SK-N-SH (cell line): Measurements from ENCODE around the gene SEC24B. TPM values are rescaled to one million over a fixed set of nuclear protein-coding genes. Genes with fewer than 3 reads are reported as not detected.

ENCODE experiments used
- CTCF ChIA-PET: fragments of 300-600, 350-600 bp; formaldehyde crosslinking; extraction: SDS; loops from one replicate; lab custom pipeline; 2021; lab: Yijun Ruan, JAX
- POLR2A ChIA-PET: fragments of 350-600 bp; sonication (Branson Sonifier 250); formaldehyde crosslinking; extraction: SDS; loops from one replicate; lab custom pipeline; 2020; ENCODE audit warnings: antibody characterized with exemption, inconsistent platforms; lab: Yijun Ruan, JAX
- DNase-seq: peaks from one replicate; pipeline ENCODE4 v3.0.0; 2012
- H2AFZ ChIP-seq: fragments of 200-600 bp; sonication (generic); 2 replicates; pipeline ENCODE4 v1.8.1; 2016; ENCODE audit warnings: antibody characterized with exemption, mild to moderate bottlenecking, low read depth
- H3F3A ChIP-seq: fragments of 200-600 bp; sonication (generic); replicated peaks from 2 replicates; pipeline ENCODE3; 2016; ENCODE audit warnings: antibody characterized with exemption, mild to moderate bottlenecking; ENCODE audit not compliant: insufficient read depth
- H3K27ac ChIP-seq, 2 experiments: fragments of 200-500 bp in 1 of 2; fragments of 200-600 bp in 1 of 2; sonication (Bioruptor generic) in 1 of 2; sonication (generic), shearing (Covaris generic) in 1 of 2; 2 replicates each; pipeline versions ENCODE4 v1.5.1 to v1.6.1; 2014 to 2016; ENCODE audit warnings: low read depth in 2 of 2, inconsistent platforms in 1 of 2, low read length in 1 of 2, mild to moderate bottlenecking in 1 of 2, mixed read lengths in 1 of 2
- H3K27me3 ChIP-seq: fragments of 200-600 bp; sonication (generic), shearing (Covaris generic); 2 replicates; pipeline ENCODE4 v1.6.1; 2016; ENCODE audit warnings: mixed run types; ENCODE audit not compliant: insufficient read depth
- H3K36me3 ChIP-seq, 2 experiments: fragments of 200-500 bp in 1 of 2; fragments of 200-600 bp in 1 of 2; sonication (Bioruptor generic) in 1 of 2; sonication (generic) in 1 of 2; replicated peaks in 1 of 2; 2 replicates each; pipeline versions ENCODE3 to v1.5.1; 2014 to 2016; ENCODE audit warnings: low read length in 1 of 2, mild to moderate bottlenecking in 1 of 2; ENCODE audit not compliant: insufficient read depth in 2 of 2, control insufficient read depth in 1 of 2
- H3K4me1 ChIP-seq, 2 experiments: fragments of 200-500 bp in 1 of 2; fragments of 200-600 bp in 1 of 2; sonication (Bioruptor generic) in 1 of 2; sonication (generic), shearing (Covaris generic) in 1 of 2; 2 replicates each; pipeline versions ENCODE4 v1.5.1 to v1.6.1; 2014 to 2016; ENCODE audit warnings: low read depth in 1 of 2, low read length in 1 of 2, mixed run types in 1 of 2; ENCODE audit not compliant: insufficient read depth in 2 of 2, control insufficient read depth in 1 of 2
- H3K4me2 ChIP-seq: fragments of 200-600 bp; sonication (generic), shearing (Covaris generic); 2 replicates; pipeline ENCODE4 v1.6.1; 2017; ENCODE audit warnings: mixed run types
- H3K4me3 ChIP-seq, 2 experiments: fragments of 200-500 bp in 1 of 2; fragments of 200-600 bp in 1 of 2; sonication (Bioruptor generic) in 1 of 2; sonication (generic), shearing (Covaris generic) in 1 of 2; 2 replicates each; pipeline versions ENCODE4 v1.5.1 to v1.8.1; 2014 to 2016; ENCODE audit warnings: low read depth in 2 of 2, inconsistent platforms in 1 of 2, low read length in 1 of 2, mild to moderate bottlenecking in 1 of 2, mixed read lengths in 1 of 2, moderate library complexity in 1 of 2
- H3K79me2 ChIP-seq: fragments of 200-600 bp; sonication (generic); 2 replicates; pipeline ENCODE4 v1.8.1; 2017; ENCODE audit warnings: mild to moderate bottlenecking; ENCODE audit not compliant: insufficient read depth
- H3K9ac ChIP-seq: fragments of 200-600 bp; sonication (generic); 2 replicates; pipeline ENCODE4 v1.6.1; 2017; ENCODE audit warnings: mixed run types
- H3K9me2 ChIP-seq: fragments of 200-600 bp; sonication (generic); 2 replicates; pipeline ENCODE4 v1.6.1; 2017; ENCODE audit warnings: mixed run types
- H3K9me3 ChIP-seq: fragments of 200-600 bp; sonication (generic); 2 replicates; pipeline ENCODE4 v1.6.1; 2017; ENCODE audit warnings: mixed run types, mild to moderate bottlenecking, moderate library complexity
- H4K20me1 ChIP-seq: fragments of 200-600 bp; sonication (generic); 2 replicates; pipeline ENCODE4 v1.6.1; 2017; ENCODE audit warnings: mild to moderate bottlenecking, mixed run types; ENCODE audit not compliant: insufficient read depth
- CHD2 ChIP-seq: fragments of 150-350 bp; IDR thresholded peaks from 2 replicates; pipeline ENCODE4 v1.6.1; 2018; ENCODE audit warnings: low read length; ENCODE audit not compliant: partially characterized antibody
- EP300 ChIP-seq, 2 experiments: IDR thresholded peaks; 2 replicates each; pipeline versions ENCODE4 v1.4.0 to v1.6.1; 2012; ENCODE audit warnings: borderline replicate concordance in 1 of 2, low read depth in 1 of 2, low read length in 1 of 2
- EZH2phosphoT487 ChIP-seq: fragments of 200-600 bp; sonication (generic); IDR thresholded peaks from 2 replicates; pipeline ENCODE4 v1.6.1; 2017; ENCODE audit warnings: low read depth, mixed run types, mild to moderate bottlenecking, antibody characterized with exemption, moderate library complexity, borderline replicate concordance
- FOXM1 ChIP-seq: IDR thresholded peaks from 2 replicates; pipeline ENCODE4 v1.4.0; 2012; ENCODE audit warnings: low read depth, mild to moderate bottlenecking
- GATA2 ChIP-seq: sonication (generic); formaldehyde crosslinking; IDR thresholded peaks from 2 replicates; pipeline ENCODE4 v1.5.0; 2020; ENCODE audit warnings: mild to moderate bottlenecking, missing genetic modification reagents
- JUND ChIP-seq: IDR thresholded peaks from 2 replicates; pipeline ENCODE4 v1.4.0; 2012
- MEF2A ChIP-seq: IDR thresholded peaks from 2 replicates; pipeline ENCODE4 v1.4.0; 2012; ENCODE audit warnings: low read depth, borderline replicate concordance
- RXRA ChIP-seq: IDR thresholded peaks from 2 replicates; pipeline ENCODE4 v1.4.0; 2012; ENCODE audit warnings: low read depth, mild to moderate bottlenecking, borderline replicate concordance
- SIN3A ChIP-seq: IDR thresholded peaks from 2 replicates; pipeline ENCODE4 v1.6.1; 2012; ENCODE audit warnings: low read depth, mild to moderate bottlenecking, low read length, moderate library complexity, borderline replicate concordance
- TEAD4 ChIP-seq: IDR thresholded peaks from 2 replicates; pipeline ENCODE4 v1.4.0; 2012; ENCODE audit warnings: mild to moderate bottlenecking, borderline replicate concordance; ENCODE audit not compliant: insufficient read depth
- YY1 ChIP-seq: IDR thresholded peaks from 2 replicates; pipeline ENCODE4 v1.4.0; 2012; ENCODE audit warnings: low read depth, mild to moderate bottlenecking
- WGBS: methylation state at CpG from one replicate; pipeline ENCODE4 v1.1.6; 2017; ENCODE audit warnings: low lambda C conversion rate; 5-methylcytosine and 5-hydroxymethylcytosine counted together
- polyA plus RNA-seq, 3 experiments: library from polyadenylated mRNA; depleted of rRNA; stranded (reverse); fragments of >200 nt; gene quantifications; 2 replicates each; pipeline ENCODE4 v1.2.3, GENCODE V29; 2012
- TF ChIP-seq, protein P1 (sequence below): IDR thresholded peaks from 2 replicates; pipeline ENCODE4 v1.4.0; 2012; ENCODE audit warnings: low read depth, borderline replicate concordance
- TF ChIP-seq, protein P2 (sequence below): fragments of 150-350 bp; IDR thresholded peaks from 2 replicates; pipeline ENCODE4 v1.6.1; 2016; ENCODE audit warnings: mild to moderate bottlenecking, low read depth, low read length
- TF ChIP-seq, protein P3 (sequence below): IDR thresholded peaks from 2 replicates; pipeline ENCODE4 v1.4.0; 2012; ENCODE audit warnings: low read depth, borderline replicate concordance
- TF ChIP-seq, protein P4 (sequence below): fragments of 200-600 bp; sonication (generic); IDR thresholded peaks from 2 replicates; pipeline ENCODE4 v1.6.1; 2017; ENCODE audit warnings: antibody characterized with exemption, mild to moderate bottlenecking, moderate library complexity
- TF ChIP-seq, protein P5 (sequence below): fragments of 150-350 bp; IDR thresholded peaks from 2 replicates; pipeline ENCODE4 v1.6.1; 2017; ENCODE audit warnings: antibody characterized with exemption, low read length, low read depth, borderline replicate concordance
- TF ChIP-seq, protein P6 (sequence below): IDR thresholded peaks from 2 replicates; pipeline ENCODE4; 2012

SEC24B gene
- polyA plus RNA-seq, 1 of the 3 experiments (the other 2 are of a cell fraction), result 23.0 TPM

DNA sequence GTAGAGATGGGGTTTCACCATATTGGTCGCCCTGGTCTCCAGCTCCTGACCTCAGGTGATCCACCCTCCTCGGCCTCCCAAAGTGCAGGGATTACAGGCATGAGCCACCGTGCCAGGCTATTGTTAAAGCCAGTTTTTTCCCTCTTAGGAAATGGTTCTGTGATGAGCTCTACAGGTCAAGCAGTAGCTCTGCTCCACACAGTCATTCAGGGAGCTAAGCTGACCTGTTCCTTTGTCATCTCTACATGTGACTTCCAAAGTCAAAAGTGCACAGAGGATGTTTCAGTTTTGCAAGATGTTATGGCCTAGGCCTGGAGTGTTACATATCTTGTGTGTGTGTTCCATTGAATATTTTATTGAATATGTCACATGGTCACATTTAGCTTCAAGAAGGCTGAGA lies 137.9 kb downstream of the SEC24B start (continued):
- TF ChIP-seq, protein P1, sequence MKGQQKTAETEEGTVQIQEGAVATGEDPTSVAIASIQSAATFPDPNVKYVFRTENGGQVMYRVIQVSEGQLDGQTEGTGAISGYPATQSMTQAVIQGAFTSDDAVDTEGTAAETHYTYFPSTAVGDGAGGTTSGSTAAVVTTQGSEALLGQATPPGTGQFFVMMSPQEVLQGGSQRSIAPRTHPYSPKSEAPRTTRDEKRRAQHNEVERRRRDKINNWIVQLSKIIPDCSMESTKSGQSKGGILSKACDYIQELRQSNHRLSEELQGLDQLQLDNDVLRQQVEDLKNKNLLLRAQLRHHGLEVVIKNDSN, result no peak
- TF ChIP-seq FOXM1, result no peak
- TF ChIP-seq, protein P2, sequence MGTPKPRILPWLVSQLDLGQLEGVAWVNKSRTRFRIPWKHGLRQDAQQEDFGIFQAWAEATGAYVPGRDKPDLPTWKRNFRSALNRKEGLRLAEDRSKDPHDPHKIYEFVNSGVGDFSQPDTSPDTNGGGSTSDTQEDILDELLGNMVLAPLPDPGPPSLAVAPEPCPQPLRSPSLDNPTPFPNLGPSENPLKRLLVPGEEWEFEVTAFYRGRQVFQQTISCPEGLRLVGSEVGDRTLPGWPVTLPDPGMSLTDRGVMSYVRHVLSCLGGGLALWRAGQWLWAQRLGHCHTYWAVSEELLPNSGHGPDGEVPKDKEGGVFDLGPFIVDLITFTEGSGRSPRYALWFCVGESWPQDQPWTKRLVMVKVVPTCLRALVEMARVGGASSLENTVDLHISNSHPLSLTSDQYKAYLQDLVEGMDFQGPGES, result no peak

DNA sequence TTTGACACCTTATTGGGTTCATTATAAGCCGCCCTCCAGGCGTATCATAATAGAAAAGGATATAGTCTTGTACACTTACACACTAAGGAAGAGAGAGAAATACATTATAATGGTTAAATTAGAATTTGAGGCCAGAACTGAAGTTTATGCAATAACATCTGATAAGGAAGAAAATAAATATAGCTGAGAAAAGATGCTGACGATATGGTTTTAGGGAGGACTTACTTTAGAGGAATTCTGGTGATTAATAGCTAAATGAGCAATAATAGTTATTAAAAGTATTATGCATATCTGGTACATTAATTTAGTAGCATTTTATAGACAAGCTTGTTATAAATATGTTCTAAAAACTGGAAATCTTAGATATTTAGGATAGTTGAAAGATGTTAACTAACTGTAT lies 138.5 kb downstream of the SEC24B start:
- H3K36me3 ChIP-seq, result no peaks in the 10 kb centered on the region
- no peaks in the 10 kb centered on the region for H3K9me2 ChIP-seq
- no peak for TF ChIP-seq EZH2phosphoT487
- TF ChIP-seq RXRA, result no peak
- TF ChIP-seq, protein P3, sequence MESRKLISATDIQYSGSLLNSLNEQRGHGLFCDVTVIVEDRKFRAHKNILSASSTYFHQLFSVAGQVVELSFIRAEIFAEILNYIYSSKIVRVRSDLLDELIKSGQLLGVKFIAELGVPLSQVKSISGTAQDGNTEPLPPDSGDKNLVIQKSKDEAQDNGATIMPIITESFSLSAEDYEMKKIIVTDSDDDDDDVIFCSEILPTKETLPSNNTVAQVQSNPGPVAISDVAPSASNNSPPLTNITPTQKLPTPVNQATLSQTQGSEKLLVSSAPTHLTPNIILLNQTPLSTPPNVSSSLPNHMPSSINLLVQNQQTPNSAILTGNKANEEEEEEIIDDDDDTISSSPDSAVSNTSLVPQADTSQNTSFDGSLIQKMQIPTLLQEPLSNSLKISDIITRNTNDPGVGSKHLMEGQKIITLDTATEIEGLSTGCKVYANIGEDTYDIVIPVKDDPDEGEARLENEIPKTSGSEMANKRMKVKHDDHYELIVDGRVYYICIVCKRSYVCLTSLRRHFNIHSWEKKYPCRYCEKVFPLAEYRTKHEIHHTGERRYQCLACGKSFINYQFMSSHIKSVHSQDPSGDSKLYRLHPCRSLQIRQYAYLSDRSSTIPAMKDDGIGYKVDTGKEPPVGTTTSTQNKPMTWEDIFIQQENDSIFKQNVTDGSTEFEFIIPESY, result no peak
- no peak for TF ChIP-seq SIN3A
- TF ChIP-seq JUND, result no peak
- TF ChIP-seq TEAD4, result no peak
- no peak for TF ChIP-seq MEF2A
- no peak for TF ChIP-seq CHD2
- TF ChIP-seq GATA2 (CRISPR knock-in tag), result no peak
- TF ChIP-seq YY1, result no peak
- TF ChIP-seq, protein P4, sequence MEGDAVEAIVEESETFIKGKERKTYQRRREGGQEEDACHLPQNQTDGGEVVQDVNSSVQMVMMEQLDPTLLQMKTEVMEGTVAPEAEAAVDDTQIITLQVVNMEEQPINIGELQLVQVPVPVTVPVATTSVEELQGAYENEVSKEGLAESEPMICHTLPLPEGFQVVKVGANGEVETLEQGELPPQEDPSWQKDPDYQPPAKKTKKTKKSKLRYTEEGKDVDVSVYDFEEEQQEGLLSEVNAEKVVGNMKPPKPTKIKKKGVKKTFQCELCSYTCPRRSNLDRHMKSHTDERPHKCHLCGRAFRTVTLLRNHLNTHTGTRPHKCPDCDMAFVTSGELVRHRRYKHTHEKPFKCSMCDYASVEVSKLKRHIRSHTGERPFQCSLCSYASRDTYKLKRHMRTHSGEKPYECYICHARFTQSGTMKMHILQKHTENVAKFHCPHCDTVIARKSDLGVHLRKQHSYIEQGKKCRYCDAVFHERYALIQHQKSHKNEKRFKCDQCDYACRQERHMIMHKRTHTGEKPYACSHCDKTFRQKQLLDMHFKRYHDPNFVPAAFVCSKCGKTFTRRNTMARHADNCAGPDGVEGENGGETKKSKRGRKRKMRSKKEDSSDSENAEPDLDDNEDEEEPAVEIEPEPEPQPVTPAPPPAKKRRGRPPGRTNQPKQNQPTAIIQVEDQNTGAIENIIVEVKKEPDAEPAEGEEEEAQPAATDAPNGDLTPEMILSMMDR, result no peak
- TF ChIP-seq, protein P5, sequence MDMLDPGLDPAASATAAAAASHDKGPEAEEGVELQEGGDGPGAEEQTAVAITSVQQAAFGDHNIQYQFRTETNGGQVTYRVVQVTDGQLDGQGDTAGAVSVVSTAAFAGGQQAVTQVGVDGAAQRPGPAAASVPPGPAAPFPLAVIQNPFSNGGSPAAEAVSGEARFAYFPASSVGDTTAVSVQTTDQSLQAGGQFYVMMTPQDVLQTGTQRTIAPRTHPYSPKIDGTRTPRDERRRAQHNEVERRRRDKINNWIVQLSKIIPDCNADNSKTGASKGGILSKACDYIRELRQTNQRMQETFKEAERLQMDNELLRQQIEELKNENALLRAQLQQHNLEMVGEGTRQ, result no peak
- TF ChIP-seq, protein P6, sequence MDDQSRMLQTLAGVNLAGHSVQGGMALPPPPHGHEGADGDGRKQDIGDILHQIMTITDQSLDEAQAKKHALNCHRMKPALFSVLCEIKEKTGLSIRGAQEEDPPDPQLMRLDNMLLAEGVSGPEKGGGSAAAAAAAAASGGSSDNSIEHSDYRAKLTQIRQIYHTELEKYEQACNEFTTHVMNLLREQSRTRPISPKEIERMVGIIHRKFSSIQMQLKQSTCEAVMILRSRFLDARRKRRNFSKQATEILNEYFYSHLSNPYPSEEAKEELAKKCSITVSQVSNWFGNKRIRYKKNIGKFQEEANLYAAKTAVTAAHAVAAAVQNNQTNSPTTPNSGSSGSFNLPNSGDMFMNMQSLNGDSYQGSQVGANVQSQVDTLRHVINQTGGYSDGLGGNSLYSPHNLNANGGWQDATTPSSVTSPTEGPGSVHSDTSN, result no peak
- no peak for TF ChIP-seq EP300 (IDR thresholded peaks at IDR 0.05; ENCODE audit: borderline replicate concordance in 1 of 2, low read depth in 1 of 2, low read length in 1 of 2)
- TF ChIP-seq FOXM1, result no peak
- H3K79me2 ChIP-seq, result peaks cover 3% of the 10 kb centered on the region; the same call in 1 of the 2 replicates
- 96% methylated on average over 3 of the region's 3 CpGs for WGBS
- no peak for DNase-seq
- no peak overlapping the region for H3K4me2 ChIP-seq
- H3K4me3 ChIP-seq, result no peak overlapping the region
- no peak overlapping the region for H3K9ac ChIP-seq
- no peaks in the 10 kb centered on the region for H3K27me3 ChIP-seq
- POLR2A ChIA-PET, result no interaction called here
- H4K20me1 ChIP-seq, result no peaks in the 10 kb centered on the region
- H2AFZ ChIP-seq, result no peak overlapping the region
- H3K9me3 ChIP-seq, result no peaks in the 10 kb centered on the region
- CTCF ChIA-PET, result no interaction called here
- H3K27ac ChIP-seq, result no peak overlapping the region
- H3K4me1 ChIP-seq, result no peaks in the 10 kb centered on the region; a peak in 1 of 4 replicates
- no peaks in the 10 kb centered on the region for H3F3A ChIP-seq
